Stimulated activated CD8-positive, alpha-beta memory T cell treated with anti-CD3 and anti-CD28 coated beads, Interleukin-2, amount 100 ng/mL, for 48 hours (primary cell): ENCODE results near the gene HTATSF1.

ENCODE experiments used
- DNase-seq, 2 donors: peaks; one replicate each; pipeline ENCODE4 v3.0.0-alpha.2; 2020; ENCODE audit warnings: low read depth in 2 of 2

HTATSF1 gene, protein sequence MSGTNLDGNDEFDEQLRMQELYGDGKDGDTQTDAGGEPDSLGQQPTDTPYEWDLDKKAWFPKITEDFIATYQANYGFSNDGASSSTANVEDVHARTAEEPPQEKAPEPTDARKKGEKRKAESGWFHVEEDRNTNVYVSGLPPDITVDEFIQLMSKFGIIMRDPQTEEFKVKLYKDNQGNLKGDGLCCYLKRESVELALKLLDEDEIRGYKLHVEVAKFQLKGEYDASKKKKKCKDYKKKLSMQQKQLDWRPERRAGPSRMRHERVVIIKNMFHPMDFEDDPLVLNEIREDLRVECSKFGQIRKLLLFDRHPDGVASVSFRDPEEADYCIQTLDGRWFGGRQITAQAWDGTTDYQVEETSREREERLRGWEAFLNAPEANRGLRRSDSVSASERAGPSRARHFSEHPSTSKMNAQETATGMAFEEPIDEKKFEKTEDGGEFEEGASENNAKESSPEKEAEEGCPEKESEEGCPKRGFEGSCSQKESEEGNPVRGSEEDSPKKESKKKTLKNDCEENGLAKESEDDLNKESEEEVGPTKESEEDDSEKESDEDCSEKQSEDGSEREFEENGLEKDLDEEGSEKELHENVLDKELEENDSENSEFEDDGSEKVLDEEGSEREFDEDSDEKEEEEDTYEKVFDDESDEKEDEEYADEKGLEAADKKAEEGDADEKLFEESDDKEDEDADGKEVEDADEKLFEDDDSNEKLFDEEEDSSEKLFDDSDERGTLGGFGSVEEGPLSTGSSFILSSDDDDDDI

DNA sequence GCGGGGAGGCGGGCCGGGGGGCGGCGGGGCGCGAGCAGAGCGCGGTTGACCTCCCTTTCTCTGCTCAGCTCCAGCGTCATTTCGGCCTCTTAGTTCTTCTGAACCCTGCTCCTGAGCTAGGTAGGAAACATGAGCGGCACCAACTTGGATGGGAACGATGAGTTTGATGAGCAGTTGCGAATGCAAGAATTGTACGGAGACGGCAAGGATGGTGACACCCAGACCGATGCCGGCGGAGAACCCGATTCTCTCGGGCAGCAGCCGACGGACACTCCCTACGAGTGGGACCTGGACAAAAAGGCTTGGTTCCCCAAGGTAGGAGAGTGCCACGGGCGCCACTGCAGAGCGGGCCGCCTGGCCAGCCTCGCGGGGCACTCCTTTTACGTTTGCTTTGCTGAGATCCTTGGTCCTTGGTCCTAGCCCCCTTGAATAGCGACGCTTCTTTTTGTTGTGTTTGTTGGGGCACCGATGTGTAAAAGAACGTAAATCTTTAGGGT, at the start of gene HTATSF1:
Gene HTATSF1, plus strand, starts transcription at position 37 of the 497 bp plus-strand sequence. Its CDS starts 93 bp downstream, at position 130.
- no peak for DNase-seq

DNA sequence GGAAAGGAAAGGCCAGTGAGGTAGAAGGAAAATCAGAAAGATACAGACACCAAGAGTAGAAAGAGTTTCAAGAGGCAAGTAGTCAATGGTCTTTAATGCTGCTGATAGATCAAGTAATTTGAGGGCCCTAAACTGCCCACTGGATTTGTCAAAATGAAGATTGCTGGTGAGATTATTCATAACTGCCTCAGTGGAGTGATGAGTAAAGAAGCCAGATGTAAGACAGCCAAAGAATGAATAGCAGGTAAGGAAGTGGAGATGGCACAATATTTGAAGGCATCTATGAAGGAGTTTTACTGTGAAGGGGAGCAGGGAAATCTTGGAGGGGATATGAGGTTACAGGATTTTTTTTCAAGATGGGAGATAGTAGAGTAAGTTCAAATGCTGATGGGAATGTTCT, 49.4 kb upstream of the HTATSF1 start:
- DNase-seq = no peak

DNA sequence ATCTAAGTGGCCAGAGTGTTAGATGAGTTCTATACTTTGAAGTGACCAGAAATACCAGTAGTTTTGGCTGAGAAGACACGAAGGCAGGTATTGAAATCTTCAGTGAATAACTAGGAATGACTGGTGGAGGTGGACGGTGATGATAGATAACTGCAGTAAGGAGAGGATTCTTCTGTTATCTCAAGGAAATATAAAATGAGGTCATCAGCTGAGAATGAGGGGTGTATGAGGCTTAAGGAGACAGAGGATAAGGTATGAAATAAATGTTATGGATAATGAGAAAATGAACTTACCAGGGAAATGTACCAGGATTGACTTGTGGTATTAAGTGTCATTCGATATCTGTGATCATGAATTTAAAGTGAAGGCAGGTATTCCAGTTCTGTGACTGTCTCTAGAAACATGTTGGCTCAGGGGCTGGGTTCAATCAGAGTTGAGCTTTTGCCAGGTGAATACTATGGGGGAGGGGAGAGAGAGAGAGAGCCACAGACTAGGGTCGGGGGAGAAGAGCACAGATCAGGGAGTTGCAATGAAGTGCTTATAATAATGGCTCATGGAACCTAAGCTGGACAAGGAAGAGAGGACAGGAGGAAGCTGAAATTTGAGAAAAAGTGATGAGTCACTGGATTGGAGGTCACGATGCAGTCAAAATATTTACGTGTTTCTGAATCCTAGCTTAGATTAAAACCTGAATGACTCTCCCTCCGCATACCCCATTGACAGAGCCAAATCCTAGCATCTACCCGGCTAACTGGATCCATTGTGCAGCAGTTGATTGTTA, 47.2 kb upstream of the HTATSF1 start:
- DNase-seq = no peak

DNA sequence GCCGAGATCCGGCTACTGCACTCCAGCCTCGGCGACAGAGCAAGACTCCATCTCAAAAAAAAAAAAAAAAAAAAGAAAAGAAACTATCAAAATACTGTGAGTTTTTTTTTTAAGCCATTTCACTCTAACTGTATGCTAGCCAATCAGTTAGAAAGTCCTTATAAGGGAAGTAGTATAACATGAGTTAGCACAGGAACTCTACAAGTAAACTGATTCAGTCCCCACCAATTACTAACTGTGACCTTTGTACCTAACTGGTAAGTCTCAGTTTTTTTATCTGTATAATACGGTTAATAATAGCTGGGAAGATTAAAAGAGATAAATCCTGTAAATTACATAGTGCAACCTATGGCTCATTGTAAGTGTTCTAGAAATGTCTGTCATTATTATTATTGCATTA, 44.8 kb upstream of the HTATSF1 start:
- no peak for DNase-seq

DNA sequence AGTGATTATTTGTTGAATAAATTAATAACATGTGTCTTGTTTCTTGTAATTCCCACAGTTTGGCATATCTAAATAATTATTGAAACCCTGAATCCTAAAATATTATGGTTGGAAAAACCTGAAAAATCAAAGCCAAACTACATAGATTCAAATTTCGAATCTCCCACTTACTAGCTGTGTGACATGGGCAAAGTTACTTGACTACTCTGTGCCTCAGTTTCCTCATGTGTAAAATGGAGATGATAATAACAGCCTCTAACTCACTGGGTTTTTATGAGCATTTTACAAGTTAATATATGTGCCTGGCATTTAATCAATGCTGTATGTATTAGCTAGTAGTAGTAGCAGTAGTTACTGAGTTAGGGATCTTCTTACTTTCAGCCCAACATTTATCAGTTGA, 44.3 kb upstream of the HTATSF1 start:
- no peak for DNase-seq

DNA sequence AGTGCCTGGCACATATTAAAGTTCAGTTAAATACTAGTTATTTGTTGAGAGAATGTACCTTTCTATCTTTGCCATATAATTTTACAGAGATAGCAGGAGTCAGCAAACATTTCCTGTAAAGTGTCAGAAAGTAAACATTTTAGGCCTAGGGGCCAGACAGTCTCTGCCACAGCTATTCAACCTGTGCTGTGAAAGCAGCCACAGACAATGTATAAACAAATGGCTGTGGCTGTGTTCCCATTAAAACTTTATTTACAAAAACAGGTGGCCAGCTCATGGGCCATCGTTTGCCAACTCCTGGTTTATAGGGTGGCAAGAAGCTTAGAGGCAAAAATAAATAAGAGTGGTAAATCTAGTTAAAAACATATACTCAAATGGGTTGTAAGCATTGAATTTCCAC, 43.6 kb upstream of the HTATSF1 start:
- DNase-seq = no peak

DNA sequence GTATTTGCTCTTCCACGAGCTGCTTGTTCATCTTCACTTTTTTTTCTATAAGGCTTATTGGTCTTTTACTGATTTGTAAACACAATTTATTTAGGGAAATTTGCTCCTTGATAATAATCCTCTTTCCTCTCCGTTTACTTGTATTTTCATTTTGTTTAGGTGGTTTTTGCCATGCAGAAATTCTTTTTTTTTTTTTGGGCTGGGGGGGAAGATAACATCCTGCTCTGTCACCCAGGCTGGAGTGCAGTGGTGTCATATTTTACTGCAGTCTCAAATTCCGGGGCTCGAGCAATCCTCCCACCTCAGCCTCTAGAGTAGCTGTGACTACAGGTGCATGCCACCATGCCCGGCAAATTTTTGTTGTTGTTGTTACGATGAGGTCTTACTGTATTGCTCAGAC, 41.3 kb upstream of the HTATSF1 start:
- DNase-seq = no peak

DNA sequence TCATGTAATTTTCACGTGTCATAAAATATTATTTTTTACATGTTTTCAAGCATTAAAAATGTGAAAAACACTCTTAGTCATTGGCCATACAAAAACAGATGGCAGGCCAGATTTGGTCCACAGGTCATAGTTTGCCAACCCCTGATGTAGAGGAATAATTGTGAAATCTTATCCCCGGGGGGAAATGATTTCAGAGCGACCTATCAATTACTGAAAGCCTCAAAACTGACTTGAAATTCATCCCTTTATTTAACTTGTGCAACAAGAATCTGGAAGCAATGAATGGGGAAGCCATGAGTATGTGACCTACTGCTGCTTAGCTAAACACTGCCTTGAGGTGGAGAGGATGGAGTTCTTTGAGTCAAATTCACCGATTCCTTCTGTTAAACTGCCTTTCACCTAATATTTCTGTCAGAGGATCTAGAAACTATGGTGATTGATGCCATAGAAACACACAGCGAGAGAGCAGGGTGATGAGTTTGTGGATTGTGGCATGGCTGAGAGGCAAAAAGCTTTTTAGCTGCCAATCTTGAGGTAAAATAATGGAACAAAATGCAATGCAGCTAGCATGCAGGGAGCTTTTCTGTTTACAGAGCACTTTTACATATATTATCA, 40.0 kb upstream of the HTATSF1 start:
- no peak for DNase-seq

DNA sequence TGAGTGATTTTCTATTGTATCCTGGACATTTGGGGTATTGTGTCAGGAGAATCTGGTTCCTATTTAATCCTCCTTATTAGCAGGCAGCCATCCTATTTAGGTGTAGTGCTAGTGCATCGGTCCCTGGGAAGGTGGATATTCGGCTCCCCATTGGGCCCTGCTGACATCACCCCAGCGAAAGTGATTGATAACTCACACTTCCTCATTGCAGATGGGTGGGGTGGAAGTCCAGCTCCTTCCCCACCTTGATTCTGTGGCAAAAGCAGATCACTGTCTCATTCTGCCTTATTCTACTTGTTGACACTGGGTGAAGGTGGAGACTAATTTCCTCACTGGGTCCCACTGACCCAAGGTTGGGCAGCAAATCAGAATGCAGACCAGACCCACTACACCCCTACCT, 32.8 kb upstream of the HTATSF1 start:
- DNase-seq = no peak

DNA sequence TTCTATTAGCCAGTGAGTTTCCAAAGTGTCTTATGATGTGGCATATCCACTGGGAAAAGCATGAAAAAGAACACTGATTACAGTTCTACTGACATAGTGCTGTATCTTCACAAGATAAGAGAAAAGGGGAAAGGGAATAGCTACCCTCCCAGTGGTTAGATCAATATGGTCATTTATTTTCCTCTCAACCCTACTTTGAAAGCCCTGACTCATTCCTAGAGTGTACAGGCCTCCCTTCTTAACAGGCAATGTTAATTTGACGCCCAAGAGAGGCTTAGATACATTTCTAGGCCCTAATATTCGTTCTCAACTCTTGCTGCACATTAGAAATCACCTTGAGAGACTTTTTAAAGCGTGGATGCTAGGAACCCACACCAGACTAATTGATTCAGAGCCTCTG, 30.1 kb upstream of the HTATSF1 start:
- no peak for DNase-seq

DNA sequence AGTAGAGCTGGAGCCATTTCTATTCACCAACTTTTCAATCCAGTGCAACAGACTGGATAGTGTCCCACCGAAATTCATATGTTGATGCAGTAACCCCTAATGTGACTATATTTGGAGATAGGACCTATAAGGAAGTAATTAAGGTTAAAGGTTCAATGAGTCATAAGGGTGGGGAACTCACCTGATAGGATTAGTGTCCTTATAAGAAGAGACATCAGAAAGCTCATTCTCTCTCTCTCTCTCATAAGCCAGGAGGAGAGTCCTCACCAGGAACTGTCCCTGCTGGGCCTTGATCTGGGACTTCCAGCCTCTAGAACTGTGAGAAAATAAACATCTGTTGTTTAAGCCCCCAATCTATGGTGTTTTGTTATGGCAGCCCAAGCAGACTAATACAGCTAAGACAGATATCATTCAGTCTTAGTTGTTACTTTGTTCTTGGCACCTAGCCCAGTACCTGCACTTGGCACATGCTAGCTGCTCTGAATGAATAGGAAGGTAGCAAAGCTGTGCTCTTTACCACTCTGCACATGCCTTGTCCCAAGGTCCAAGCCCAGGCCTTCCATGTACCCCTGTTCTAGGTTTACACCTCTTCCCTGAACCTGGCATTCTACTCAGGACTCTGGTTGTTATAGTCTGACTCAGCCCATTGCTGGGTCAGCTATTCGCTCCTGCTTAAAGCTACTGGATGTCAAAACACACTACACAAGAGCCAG, 28.8 kb upstream of the HTATSF1 start:
- no peak for DNase-seq

DNA sequence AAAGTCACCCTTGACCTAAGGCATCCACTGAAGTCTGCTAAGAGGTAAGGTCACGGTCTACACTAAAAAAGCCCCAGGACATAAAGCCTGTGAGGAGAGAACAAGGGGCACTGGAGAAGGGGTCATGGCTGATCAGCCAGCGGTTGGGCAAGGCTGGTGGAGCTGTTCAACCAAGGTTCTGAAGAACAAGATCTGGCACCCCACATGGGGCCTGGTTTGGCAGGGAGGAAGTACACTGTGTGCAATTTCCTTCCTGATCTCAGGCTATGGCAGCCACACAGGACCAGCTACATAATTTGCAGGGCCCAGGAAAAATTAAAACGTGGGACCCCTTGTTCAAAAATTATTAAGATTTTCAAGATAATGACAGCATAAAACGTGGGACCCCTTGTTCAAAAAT, 23.7 kb upstream of the HTATSF1 start:
- no peak for DNase-seq

DNA sequence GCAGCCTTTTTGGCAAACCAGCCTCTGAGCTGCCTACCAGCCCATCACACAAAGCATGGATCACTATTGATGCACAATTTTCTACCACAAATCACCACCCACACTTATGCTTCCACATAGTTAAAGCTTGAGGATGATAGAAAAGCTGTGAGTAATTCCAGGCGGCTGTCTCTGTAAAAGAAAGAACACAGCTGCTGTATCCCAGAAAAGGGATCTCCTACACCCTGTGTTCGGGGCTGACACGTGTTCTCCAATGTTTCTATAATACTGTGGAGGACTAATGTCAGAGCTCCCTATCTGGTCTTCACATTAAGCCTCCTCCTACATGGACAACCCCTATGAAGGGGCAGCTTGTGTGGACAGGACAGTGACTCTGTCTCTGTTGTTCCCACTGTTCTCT, 22.2 kb upstream of the HTATSF1 start:
- DNase-seq = no peak

DNA sequence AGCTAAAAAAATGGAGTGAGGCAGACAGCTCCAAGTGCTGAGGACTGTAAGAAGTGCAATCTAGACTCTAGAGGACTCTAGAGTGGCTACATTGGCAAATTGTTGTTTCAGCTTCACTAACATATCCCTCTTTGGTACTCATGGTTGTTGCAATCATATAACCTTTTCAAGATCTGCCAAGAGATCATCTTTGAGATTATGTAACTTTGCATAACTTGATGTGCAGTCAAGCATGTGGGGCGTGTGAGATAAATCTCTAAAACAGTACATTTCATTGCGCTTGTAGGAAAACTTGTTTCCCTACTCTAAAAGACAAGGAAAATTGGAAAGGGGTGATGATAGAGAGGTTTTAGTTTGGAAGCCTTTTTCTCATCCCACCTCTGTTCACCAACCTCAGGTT, 20.9 kb upstream of the HTATSF1 start:
- DNase-seq = no peak

DNA sequence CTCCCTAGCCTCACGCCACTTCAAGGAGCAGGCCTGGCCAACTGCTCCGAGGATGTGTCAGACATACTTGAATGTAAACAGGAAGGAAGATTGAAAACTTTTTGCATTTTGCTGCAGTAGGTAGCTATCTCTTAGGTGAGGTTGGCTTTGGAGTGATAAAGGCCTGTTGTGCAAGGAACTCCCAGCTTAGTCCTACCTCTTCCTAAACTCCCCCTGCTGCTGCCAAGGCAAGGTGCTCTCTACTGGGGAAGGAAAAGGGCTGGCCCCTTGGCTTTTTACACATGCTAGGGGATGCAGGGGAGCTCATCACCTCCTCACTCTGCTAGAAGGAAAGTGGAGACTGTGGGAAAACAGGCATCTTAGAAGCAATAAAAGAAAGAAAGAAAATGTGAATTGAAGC, 20.4 kb upstream of the HTATSF1 start:
- no peak for DNase-seq

DNA sequence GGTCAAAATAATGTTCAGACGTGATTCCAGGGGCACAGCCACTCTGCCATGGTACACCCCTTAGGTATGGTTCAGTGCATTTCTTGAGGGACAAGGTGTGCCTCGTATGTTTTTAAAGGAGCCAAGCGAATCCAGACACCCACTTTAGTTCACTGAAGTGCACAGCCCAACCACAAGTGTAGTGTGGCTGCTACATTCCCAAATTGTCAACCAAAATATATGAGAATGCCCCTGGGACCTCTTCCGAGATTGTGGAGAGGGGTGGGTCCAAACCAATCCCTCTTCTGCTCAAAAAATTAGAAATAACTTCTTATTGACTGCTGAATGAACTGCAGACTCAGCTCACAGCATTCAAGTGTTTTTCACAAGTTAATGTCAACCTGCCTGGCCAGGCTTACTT, 17.0 kb upstream of the HTATSF1 start:
- no peak for DNase-seq

DNA sequence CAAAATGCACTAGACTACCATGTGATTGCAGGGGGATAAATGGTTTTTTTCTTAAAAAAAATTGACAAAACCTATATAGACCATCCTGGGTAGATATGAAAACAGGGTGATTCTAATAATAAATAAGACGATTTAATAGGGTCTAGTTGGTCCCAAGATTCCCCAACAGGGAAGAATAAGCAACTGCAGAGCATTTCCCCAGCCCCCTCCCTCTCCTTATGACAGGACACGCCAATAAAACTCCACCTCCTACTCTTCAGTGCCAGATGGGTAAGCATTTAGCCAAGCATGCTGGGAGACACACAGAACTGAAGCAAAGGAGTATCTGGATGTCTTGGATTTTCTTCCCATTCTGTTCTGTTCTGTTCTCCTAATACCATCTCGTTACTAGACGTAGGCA, 9.7 kb upstream of the HTATSF1 start, which contains the start of gene BRS3:
Gene BRS3, plus strand, starts transcription at position 301 of the 400 bp plus-strand sequence. CDS start 168 bp downstream, outside the sequence.
- DNase-seq = no peak

DNA sequence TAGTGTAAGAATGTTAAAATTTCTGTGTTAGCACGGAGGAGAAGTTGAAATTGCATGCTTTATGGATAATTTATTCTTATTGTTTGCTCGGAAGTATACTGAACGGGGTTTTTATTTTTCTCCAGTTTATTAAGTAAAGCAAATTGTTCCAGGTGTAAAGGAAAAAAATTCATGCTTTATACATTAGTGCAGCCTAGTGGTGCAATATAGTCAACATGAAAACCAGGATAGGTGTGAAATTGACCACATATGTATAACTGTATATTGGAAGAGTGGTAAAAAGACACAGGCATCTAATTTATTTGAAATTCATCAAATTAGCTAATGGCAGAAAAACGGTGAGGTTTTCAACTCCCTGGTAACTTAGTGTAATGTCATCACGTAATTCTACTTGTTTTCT, 8.7 kb upstream of the HTATSF1 start:
- no peak for DNase-seq

DNA sequence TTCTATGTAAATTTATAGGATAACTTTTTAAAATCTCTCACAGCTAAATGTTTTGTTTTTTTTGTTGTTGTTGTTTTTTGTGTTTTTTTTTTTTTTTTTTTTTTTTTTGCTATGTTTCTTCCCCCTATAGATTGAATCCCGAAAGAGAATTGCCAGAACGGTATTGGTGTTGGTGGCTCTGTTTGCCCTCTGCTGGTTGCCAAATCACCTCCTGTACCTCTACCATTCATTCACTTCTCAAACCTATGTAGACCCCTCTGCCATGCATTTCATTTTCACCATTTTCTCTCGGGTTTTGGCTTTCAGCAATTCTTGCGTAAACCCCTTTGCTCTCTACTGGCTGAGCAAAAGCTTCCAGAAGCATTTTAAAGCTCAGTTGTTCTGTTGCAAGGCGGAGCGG, 5.6 kb upstream of the HTATSF1 start:
- DNase-seq = no peak

DNA sequence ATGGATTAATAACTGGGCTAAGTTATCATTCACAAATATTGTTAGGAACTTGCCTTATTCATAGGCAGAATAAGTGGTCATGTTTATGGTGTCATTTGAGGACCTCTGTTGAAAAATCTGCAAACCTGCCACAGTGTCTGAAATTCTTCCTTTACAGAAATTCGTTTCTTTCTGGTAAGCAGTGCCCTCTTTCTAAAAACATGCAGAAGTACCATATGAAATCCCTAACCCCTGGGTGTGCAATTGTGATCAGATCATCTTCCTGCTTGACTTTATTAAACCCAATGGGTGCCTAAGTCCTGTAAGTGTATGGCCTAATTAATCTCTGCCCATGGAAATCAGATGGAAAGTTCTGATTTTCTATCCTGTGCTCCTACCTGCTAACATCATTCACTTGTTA, 4.4 kb upstream of the HTATSF1 start:
- no peak for DNase-seq

DNA sequence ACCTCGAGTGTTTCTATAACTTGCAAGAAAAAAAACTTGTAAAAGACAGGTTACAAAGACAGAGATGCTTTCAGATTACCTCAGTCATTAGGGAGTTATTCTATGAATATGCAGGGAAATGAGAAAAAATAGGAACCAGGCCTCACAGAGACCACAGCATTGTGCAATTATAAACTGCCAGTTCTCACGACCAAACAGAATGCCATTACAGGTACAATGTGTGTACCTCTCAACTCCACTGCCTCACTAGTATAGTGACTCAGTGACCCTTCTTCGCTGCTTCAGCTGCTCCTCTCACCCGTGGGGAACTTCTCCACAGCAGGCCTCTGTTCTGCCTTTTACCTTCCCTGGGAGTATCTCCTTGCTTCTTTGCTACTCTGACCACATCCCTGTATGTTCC, 2.3 kb upstream of the HTATSF1 start:
- no peak for DNase-seq
